Measurements from ENCODE around the gene EPS8L3. TPM values are rescaled to one million over a fixed set of nuclear protein-coding genes. Genes with fewer than 3 reads are reported as not detected.

EPS8L3 gene
- total and polyA plus RNA-seq, 2 of the 4 experiments (the other 2 are of a cell fraction): not detected

- TF ChIP-seq BHLHE40 (IDR thresholded peaks at IDR 0.05; ENCODE audit: low read depth, low read length): no peak
These were observed 6.8 kb upstream of the EPS8L3 start (continued) for GRCh38 chr1:109770331-109771095.

- Histone ChIP-seq H3K23ac (ENCODE audit: low read depth, low read length) (no peak overlapping the region), H3K9me1 (ENCODE audit: insufficient read depth, low read length) (peaks cover 16% of the 10 kb centered on the region; the same call in 1 of the 2 replicates), H3K4me3 (ENCODE audit: insufficient read depth, low read depth, low read length) (no peak overlapping the region), H3K18ac (ENCODE audit: low read depth, low read length) (no peak overlapping the region), H2AFZ (replicated peaks; ENCODE audit: low read length, poor library complexity) (peak overlapping the region; percentile 25), H3K9ac (ENCODE audit: low read depth, low read length) (no peak overlapping the region), H2BK20ac (ENCODE audit: low read depth, low read length) (peak overlapping the region; percentile 58; the same call in 1 of the 2 replicates), H3K4ac (ENCODE audit: low read depth, low read length) (peak overlapping the region; percentile 67), H2BK5ac (ENCODE audit: low read depth, low read length, poor library complexity, severe bottlenecking) (peak overlapping the region; percentile 29), H4K5ac (ENCODE audit: low read depth, low read length) (no peak overlapping the region), H4K91ac (ENCODE audit: insufficient read depth, low read depth, low read length) (peak overlapping the region; percentile 32; the same call in 1 of the 2 replicates), H2AK5ac (ENCODE audit: low read depth, low read length) (peak overlapping the region; percentile 88), H3K27me3 (ENCODE audit: control insufficient read depth, insufficient read depth, low read length) (no peaks in the 10 kb centered on the region), H2AK9ac (replicated peaks; ENCODE audit: low read depth, low read length, poor library complexity) (peak overlapping the region; percentile 79), H3K36me3 (ENCODE audit: control insufficient read depth, insufficient read depth, low read length) (no peaks in the 10 kb centered on the region), H4K8ac (ENCODE audit: low read depth in 2 of 2, low read length in 2 of 2) (no peak overlapping the region; a peak in 1 of 4 replicates), H3K9me3 (ENCODE audit: control insufficient read depth, insufficient read depth, low read length) (no peaks in the 10 kb centered on the region), H2BK15ac (ENCODE audit: low read depth, low read length) (peak overlapping the region; percentile 5; the same call in 1 of the 3 replicates), H3K27ac (ENCODE audit: insufficient read depth, low read length) (no peak overlapping the region), H3K56ac (ENCODE audit: extremely low read depth, insufficient read depth, low read length) (no peak overlapping the region), H3K14ac (replicated peaks; ENCODE audit: low read depth, low read length) (0 out of 2 replicates have a peak overlapping the region, but pooled peaks have one; percentile 54), H3K79me1 (ENCODE audit: low read depth in 1 of 2, low read length in 2 of 2) (no peaks in the 10 kb centered on the region), H3K4me1 (ENCODE audit: control insufficient read depth, insufficient read depth, low read length) (peaks cover 16% of the 10 kb centered on the region), H4K20me1 (ENCODE audit: insufficient read depth, low read length) (no peaks in the 10 kb centered on the region), H2BK120ac (ENCODE audit: low read depth, low read length) (no peak overlapping the region; the same call in 1 of the 2 replicates), H3K4me2 (ENCODE audit: low read depth, low read length) (no peak overlapping the region)
- DNase-seq (peak; percentile 95), ATAC-seq (ENCODE audit: low read depth) (peak; percentile 59)
- CTCF ChIA-PET: interaction anchor here (0.5 to 1.6 kb wide), 2 partner anchors 97 to 130 kb away, joined by 6 to 8 read pairs; no protein-coding TSS in a partner anchor
- dilution Hi-C loops (cut with HindIII; ENCODE audit: low sequenced_read_pairs, unreplicated experiment): no loop called here
- WGBS, 2 experiments (ENCODE audit: extremely low coverage in 2 of 2, insufficient read length in 1 of 2): 91% methylated on average over 6 of the region's 11 CpGs; no CpG with 5 or more reads in 1 of the 2 experiments
- no TSS peak for BruUV-seq (replicated peaks)
- in situ Hi-C loops (cut with MboI; ENCODE audit: low sequenced_read_pairs): loop anchor here (5.0 kb wide), 2 partner anchors 127 to 222 kb away; partner anchors contain the start of gene GNAI3
- intact Hi-C loops (cut with micrococcal nuclease): no loop called here
- POLR2A ChIA-PET (ENCODE audit: unreplicated experiment): no interaction called here
- peak; percentile 79; the same call in 1 of the 2 replicates for TF ChIP-seq MXI1 (IDR thresholded peaks at IDR 0.05; ENCODE audit: borderline replicate concordance, low read depth, low read length)
- no peak for TF ChIP-seq SMC3 (IDR thresholded peaks at IDR 0.05; ENCODE audit: low read depth, low read length)
- TF ChIP-seq MAFK (IDR thresholded peaks at IDR 0.05; ENCODE audit: low read depth, low read length): no peak
- TF ChIP-seq MAZ (IDR thresholded peaks at IDR 0.05; ENCODE audit: borderline replicate concordance, low read depth, low read length): 0 out of 2 replicates have a peak, but pooled peaks have one; percentile 20
- peak; percentile 64 for TF ChIP-seq CEBPB (IDR thresholded peaks at IDR 0.05; ENCODE audit: low read depth, low read length)
- peak; percentile 93 for TF ChIP-seq BHLHE40 (IDR thresholded peaks at IDR 0.05; ENCODE audit: low read depth, low read length)
- no peak for TF ChIP-seq ELK1 (IDR thresholded peaks at IDR 0.05; ENCODE audit: borderline replicate concordance, low read depth, low read length)
- peak; percentile 75 for TF ChIP-seq FOS (IDR thresholded peaks at IDR 0.05; ENCODE audit: low read depth, low read length)
- TF ChIP-seq USF2 (IDR thresholded peaks at IDR 0.05; ENCODE audit: low read depth, low read length): peak; percentile 72
- TF ChIP-seq RAD21 (IDR thresholded peaks at IDR 0.05; ENCODE audit: low read length): 0 out of 2 replicates have a peak, but pooled peaks have one; percentile 20
These were observed 5.8 kb upstream of the EPS8L3 start for GRCh38 chr1:109769330-109770078.

All from IMR-90 (cell line).